Measurements from ENCODE around the gene RACGAP1. TPM values are rescaled to one million over a fixed set of nuclear protein-coding genes. Genes with fewer than 3 reads are reported as not detected.
"Not testable (repeated sequence)": the region's sequence is repeated elsewhere in the genome, so short reads cannot be mapped to it uniquely, and the experiment has no call there.

RACGAP1 gene
- total RNA-seq, 1 experiment from 2014 or later, result 95.3 TPM

DNA sequence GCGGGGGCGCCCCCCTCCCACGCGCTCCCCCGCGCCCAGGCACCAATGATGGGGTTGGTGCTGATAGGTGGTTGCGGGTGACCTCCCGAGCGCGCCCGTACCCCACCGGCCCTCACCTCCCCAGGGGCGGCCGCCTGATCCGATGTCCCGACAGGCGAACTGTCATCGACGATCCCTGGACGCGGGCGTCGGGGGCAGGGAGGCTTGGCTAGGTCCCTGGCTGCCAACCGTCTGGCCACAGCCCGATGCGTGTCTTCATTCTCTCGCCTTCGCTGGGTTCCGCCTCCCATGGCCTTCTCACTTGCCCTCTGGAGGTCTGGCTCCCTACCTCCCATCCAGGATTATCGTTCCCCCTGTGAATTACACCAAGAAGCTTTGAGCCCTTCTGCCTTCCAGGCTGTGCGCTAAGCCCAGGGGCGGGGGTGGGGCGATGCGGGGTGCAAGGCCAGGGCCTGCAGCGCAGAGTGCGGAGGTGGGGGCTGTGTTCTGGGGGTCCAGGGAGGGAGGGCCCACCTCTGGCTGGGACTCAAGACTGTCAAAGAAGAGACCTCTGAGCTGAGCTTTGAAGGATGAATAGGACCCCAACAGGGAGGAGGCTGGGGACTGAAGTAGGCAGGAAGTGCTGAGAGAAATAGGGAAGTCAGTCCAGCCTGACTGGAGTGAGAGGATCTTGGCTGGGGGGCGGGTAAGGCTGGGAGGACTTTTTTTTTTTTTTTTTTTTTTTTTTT is 7.7 kb upstream of the RACGAP1 start:
- Histone ChIP-seq H3K79me2 (ENCODE audit: low read length) (no peaks in the 10 kb centered on the region), H3K9ac (ENCODE audit: low read length) (no peak overlapping the region), H3K36me3 (ENCODE audit: low read depth, low read length) (no peaks in the 10 kb centered on the region), H3K4me1 (ENCODE audit: insufficient read depth, low read length) (no peaks in the 10 kb centered on the region), H3K4me3 (ENCODE audit: low read length) (no peak overlapping the region), H2AFZ (ENCODE audit: low read length) (no peak overlapping the region), H3K27ac (ENCODE audit: low read length) (no peak overlapping the region), H3K9me3 (ENCODE audit: low read length) (no peaks in the 10 kb centered on the region), H3K4me2 (ENCODE audit: low read length) (no peak overlapping the region), H3K9me2 (replicated peaks; ENCODE audit: low read length) (no peaks in the 10 kb centered on the region), H4K20me1 (ENCODE audit: low read length) (no peaks in the 10 kb centered on the region), H3F3A (ENCODE audit: low read length, unreplicated experiment) (no peaks in the 10 kb centered on the region), H3K27me3 (ENCODE audit: low read length) (no peaks in the 10 kb centered on the region)
- TF ChIP-seq, protein P1, sequence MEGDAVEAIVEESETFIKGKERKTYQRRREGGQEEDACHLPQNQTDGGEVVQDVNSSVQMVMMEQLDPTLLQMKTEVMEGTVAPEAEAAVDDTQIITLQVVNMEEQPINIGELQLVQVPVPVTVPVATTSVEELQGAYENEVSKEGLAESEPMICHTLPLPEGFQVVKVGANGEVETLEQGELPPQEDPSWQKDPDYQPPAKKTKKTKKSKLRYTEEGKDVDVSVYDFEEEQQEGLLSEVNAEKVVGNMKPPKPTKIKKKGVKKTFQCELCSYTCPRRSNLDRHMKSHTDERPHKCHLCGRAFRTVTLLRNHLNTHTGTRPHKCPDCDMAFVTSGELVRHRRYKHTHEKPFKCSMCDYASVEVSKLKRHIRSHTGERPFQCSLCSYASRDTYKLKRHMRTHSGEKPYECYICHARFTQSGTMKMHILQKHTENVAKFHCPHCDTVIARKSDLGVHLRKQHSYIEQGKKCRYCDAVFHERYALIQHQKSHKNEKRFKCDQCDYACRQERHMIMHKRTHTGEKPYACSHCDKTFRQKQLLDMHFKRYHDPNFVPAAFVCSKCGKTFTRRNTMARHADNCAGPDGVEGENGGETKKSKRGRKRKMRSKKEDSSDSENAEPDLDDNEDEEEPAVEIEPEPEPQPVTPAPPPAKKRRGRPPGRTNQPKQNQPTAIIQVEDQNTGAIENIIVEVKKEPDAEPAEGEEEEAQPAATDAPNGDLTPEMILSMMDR (conservative IDR thresholded peaks at IDR 0.05; ENCODE audit: low read depth, low read length), result no peak
- TF ChIP-seq EZH2 (IDR thresholded peaks at IDR 0.05; ENCODE audit: low read length, unreplicated experiment) (no peak), EZH2phosphoT487 (IDR thresholded peaks at IDR 0.05; ENCODE audit: borderline replicate concordance, low read length) (no peak)
- BruUV-seq (replicated peaks), result no TSS peak
- intact Hi-C loops (cut with micrococcal nuclease), result no loop called here
- ChIA-PET CTCF (no interaction called here), POLR2A (ENCODE audit: unreplicated experiment) (no interaction called here)
- ATAC-seq (no peak), DNase-seq (no peak)

DNA sequence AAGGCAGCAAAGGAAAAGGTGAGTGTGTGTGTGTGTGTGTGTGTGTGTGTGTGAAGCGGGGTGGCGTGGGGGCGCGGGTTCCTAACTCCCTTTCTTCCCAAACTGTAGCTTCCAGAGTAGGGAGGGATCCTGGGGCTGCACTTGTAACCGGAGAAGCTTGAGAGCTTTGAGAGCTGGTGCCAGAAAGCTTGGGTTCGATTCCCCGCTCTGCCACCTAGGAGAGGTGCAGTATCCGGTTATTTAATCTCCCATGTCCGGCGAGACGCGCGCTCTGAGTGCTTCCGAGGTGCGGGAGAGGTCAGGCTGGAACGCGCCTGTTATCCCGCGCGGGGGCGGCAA is 7.2 kb upstream of the RACGAP1 start:
- Histone ChIP-seq H3K36me3 (ENCODE audit: low read depth, low read length) (no peaks in the 10 kb centered on the region), H3K79me2 (ENCODE audit: low read length) (no peaks in the 10 kb centered on the region), H3F3A (ENCODE audit: low read length, unreplicated experiment) (no peaks in the 10 kb centered on the region), H3K27me3 (ENCODE audit: low read length) (no peaks in the 10 kb centered on the region), H3K9ac (ENCODE audit: low read length) (no peak overlapping the region), H3K9me2 (replicated peaks; ENCODE audit: low read length) (no peaks in the 10 kb centered on the region), H4K20me1 (ENCODE audit: low read length) (no peaks in the 10 kb centered on the region), H3K4me3 (ENCODE audit: low read length) (no peak overlapping the region), H2AFZ (ENCODE audit: low read length) (no peak overlapping the region), H3K4me2 (ENCODE audit: low read length) (no peak overlapping the region), H3K27ac (ENCODE audit: low read length) (no peak overlapping the region), H3K4me1 (ENCODE audit: insufficient read depth, low read length) (no peaks in the 10 kb centered on the region), H3K9me3 (ENCODE audit: low read length) (no peaks in the 10 kb centered on the region)
- BruUV-seq (replicated peaks), result no TSS peak
- ChIA-PET POLR2A (ENCODE audit: unreplicated experiment) (no interaction called here), CTCF (no interaction called here)
- ATAC-seq (no peak), DNase-seq (no peak)
- intact Hi-C loops (cut with micrococcal nuclease), result no loop called here
- TF ChIP-seq, protein P1 (conservative IDR thresholded peaks at IDR 0.05; ENCODE audit: low read depth, low read length), result no peak
- TF ChIP-seq EZH2phosphoT487 (IDR thresholded peaks at IDR 0.05; ENCODE audit: borderline replicate concordance, low read length) (no peak), EZH2 (IDR thresholded peaks at IDR 0.05; ENCODE audit: low read length, unreplicated experiment) (no peak)

DNA sequence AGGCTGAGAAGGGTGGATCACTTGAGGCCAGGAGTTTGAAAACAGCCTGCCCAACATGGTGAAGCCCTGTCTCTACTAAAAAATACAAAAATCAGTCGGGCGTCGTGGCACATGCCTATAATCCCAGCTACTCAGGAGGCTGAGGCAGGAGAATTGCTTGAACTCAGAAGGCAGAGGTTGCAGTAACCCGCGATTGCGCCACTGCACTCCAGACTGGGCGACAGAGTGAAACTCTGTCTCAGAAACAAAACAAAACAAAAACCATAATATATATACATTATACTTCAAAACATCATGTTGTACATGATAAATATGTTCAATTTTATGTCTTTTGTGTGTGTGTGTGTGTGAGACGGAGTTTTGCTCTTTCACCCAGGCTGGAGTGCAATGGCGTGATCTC is 5.2 kb upstream of the RACGAP1 start:
- H2AFZ ChIP-seq (ENCODE audit: low read length); POLR2A ChIA-PET (ENCODE audit: unreplicated experiment); H4K20me1 ChIP-seq (ENCODE audit: low read length); H3K79me2 ChIP-seq (ENCODE audit: low read length); BruUV-seq (replicated peaks); ATAC-seq; H3K27ac ChIP-seq (ENCODE audit: low read length); H3K4me2 ChIP-seq (ENCODE audit: low read length); H3F3A ChIP-seq (ENCODE audit: low read length, unreplicated experiment); H3K9me2 ChIP-seq (replicated peaks; ENCODE audit: low read length); H3K36me3 ChIP-seq (ENCODE audit: low read depth, low read length); intact Hi-C loops (cut with micrococcal nuclease); H3K4me3 ChIP-seq (ENCODE audit: low read length); H3K9me3 ChIP-seq (ENCODE audit: low read length); H3K9ac ChIP-seq (ENCODE audit: low read length); H3K27me3 ChIP-seq (ENCODE audit: low read length); H3K4me1 ChIP-seq (ENCODE audit: insufficient read depth, low read length); DNase-seq: not testable (repeated sequence)
- CTCF ChIA-PET, result interaction anchor here (0.6 kb wide), 1 partner anchor 27 kb away, joined by 6 read pairs; no protein-coding TSS in a partner anchor

All from PC-3 (cell line).